Hematopoietic multipotent progenitor cell treated with erythropoietin and hydrocortisone succinate and interleukin-3 and kit ligand, for 15 days (in vitro differentiated cells): ENCODE results near the gene FEM1B.

Experiments used
- DNase-seq: peaks from one replicate; pipeline ENCODE4 v3.0.0-alpha.2; 2015; ENCODE audit warnings: low spot score

The FEM1B gene

DNA sequence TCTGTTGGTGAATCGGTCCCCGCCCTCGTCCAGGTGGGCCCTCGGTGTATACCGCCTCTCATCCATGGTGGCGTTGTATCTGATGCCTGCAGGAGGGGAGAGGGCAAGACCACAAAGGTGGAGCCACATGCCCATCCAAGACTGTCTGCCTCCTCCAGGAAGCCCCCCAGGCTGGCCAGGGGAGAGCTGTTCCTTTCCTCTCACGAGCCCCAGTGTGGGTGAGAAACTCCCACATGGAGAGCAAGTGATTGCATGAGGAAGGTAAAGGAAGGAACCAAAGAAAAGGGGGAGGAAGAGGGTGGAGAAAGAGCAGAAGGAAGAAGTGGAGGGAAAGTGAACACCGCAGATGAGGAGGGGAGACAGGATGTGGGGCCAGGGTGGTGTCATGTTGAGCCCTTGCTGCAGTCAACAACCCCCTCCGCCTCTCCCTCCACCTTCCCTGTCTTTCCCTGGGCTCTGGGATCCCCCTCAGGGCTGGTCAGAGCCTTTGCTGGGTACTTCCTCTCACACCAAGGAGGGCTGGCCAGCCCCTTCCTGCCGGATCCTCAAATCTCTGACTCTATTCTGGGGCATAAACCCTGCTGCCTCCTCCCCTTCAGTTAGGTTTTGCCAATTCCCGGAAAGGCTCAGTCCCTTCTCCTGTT, 49.3 kb downstream of the FEM1B start:
- DNase-seq = no peak

GRCh38 chr15:68328443-68328842, 50.9 kb downstream of the FEM1B start:
- no peak for DNase-seq

DNA sequence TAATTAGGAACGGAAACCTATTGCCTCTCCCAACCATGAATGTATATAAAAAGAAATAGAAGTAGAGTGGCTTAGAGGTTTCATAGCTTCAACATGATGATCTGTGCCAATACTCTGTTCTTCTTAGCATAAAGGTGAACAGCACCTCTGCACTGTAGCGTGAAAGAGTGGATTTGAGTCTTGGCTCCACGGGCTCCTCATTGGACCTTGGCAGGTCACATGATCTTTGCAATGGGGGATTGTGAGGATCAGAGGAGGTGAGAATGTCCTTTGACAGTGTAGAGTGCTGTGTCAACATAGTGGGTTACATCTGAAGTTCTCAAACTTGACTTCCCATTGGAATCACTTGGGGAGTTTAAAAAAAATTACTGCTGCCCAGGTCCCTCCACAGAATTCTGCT, 51.4 kb downstream of the FEM1B start:
- DNase-seq = no peak

GRCh38 chr15:68330416-68330815, 52.9 kb downstream of the FEM1B start:
- DNase-seq = no peak

DNA sequence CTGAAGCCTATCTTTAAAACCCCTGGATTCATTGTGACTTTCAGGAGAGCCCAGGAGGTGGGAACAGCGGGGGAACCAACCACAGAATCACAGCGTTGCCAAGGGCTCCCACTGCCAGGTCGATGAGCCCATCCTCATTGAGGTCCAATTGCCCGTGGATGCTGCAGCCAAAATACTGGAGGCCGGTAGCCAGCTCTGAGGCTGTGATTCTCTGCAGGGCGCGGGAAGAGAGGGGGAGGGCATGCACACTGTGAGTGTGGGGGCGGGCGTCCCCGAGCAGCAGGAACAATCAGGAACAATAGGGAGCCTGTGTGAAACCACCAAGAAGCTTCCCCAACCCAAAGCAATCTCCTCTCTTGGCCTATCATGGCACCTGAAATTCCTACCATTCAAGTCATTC, 53.4 kb downstream of the FEM1B start:
- no peak for DNase-seq

GRCh38 chr15:68332266-68332665, 54.7 kb downstream of the FEM1B start:
- DNase-seq = no peak

GRCh38 chr15:68333775-68334470, 56.4 kb downstream of the FEM1B start:
- DNase-seq = no peak

DNA sequence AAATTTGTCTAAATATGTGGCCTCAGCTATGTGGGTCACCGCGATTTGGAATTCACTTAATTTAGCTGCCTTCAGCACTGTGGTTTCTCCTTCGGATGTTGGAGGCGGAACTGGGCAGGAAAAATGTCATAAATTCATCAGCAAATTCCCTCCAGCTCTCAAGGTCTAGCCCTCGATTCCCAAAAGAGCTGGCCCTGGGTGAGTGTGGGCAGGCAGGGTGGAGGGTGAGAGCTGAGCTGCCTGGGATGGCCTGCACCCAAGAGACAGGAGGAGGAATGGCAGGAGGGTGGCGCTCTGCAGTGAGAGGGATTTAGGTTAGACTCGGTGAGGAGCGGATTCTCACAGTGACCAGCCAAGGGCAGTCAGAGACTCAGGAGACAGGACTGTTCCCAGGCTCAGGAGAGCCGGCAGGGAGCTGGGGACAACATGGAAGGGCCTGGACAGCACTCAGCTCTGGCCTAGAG, 57.1 kb downstream of the FEM1B start:
- no peak for DNase-seq

- no peak for DNase-seq
Observed at GRCh38 chr15:68335251-68335650, 57.7 kb downstream of the FEM1B start.

DNA sequence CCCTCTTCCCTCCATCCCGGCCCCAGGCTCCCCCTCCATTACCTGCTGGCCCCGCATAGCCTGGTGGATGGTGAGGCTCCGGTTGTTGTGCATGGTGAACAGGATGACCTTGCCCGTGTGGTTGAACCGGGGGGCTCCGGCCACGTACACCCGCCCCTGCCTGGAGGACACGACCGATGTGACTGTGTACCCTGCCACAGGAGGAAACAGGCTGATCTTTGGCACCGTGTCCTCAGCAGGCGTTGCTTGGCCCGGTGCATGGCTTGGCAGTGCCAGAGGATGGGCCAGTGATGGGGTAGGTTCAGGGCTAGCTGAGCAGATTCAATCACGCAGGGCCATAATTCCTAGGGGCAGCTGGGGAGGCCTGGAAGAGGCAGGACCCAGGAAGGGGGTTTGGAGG, 58.1 kb downstream of the FEM1B start:
- DNase-seq = no peak

GRCh38 chr15:68336516-68336915, 59.0 kb downstream of the FEM1B start:
- DNase-seq = no peak

GRCh38 chr15:68337826-68338225, 60.3 kb downstream of the FEM1B start:
- no peak for DNase-seq

DNA sequence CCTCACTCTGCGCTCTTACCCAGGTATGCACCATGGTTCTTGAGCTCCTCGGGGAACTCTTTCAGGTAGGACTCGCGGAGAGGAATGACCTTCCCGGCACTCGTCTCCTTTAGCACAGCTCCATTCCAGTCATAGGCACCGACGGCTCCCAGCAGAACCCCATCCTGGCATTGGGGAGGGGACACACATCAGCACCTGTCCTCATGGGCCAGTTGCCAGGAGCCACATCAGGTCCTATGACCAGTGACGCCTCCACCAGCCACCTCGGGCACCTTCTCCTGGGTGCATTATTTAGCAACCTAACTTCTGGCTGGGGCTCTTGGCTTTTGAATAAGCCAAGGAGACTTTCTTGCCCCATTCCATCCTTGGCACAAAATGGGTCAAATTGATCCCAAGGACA, 61.9 kb downstream of the FEM1B start:
- no peak for DNase-seq

DNA sequence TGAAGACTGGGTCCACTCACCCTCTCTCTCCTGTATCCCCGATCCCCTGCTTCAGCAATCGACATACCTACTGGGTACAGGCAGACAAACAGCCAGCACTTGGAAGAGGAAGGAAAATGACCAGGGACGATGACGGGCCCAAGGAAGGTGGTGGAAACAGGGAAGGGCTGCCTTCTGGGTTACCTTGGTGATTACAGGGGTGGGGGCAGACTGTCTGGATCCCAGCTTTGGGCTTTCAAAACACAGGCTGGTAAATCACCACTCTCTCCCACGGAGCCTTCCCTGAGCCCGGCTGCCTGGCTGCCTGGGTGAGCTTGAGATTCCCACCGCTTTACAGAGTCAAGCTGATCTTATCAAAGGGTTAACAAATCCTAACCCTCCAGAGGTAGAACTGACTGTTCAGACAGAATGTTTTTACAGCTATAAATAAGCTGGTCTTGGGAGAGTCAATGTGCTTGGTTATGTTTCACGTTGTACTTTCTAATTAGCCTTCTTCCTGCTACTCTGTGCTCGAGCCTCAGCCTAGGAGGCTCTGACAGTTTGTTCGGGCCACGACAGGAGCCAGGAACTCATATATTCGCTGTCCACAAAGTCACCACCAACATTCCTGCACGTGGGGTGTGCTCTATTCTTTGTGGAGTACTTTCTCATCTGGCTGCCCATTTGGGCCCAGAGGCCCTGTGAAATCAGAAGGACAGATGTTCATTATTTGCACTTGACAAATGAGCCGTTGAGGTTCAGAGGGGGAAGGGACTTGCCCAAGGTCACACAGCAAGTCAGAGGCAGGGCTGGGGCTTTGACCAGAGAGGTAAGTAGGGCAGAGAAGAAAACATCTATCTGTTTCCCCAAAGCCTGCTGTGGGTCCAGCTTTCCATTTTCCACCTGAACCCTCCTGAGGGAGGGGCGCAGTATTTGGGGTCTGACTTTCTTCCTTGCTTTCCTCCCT, 63.5 kb downstream of the FEM1B start:
- no peak for DNase-seq

- no peak for DNase-seq
Observed at GRCh38 chr15:68341760-68342725, 64.5 kb downstream of the FEM1B start.

DNA sequence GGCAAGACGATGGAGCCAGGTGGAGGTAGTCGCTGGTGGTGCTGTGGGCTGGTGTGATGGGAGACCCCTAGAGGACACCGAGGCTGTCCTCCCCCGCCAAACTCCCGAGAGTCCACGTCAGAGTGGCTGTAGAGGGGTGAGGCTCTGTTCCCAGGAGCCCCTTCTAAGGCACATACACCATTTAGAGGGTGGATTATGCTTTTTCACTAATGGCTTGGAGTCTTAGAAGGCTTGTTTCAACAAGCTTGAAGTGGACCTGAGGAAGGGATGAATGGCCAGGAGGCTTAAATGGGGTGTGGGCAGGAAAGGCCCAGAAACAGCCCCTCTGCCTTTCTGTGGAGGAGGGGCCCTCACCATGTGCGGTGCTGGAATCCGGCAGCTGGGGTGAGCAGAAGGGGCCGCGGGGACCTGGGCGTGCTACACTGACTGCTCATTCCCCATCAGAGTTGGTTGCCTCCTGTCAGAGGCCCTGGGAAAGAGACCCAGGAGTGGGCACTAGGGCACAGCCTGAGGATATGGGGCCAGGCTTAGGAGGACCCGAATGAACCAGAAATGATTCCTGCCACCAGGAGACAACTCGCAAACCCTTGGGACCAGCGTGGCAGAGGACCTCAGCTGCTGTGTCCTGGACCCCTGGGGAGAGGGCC, 66.2 kb downstream of the FEM1B start:
- DNase-seq = no peak

- DNase-seq = no peak
Observed at GRCh38 chr15:68344600-68344999, 67.1 kb downstream of the FEM1B start.
